ENCODE measurements around the gene CIAO2B. TPM values are rescaled to one million over a fixed set of nuclear protein-coding genes. Genes with fewer than 3 reads are reported as not detected.

Gene CIAO2B
- total RNA-seq, 1 donor from 2014 or later = 58.1 TPM

- TF ChIP-seq CTCF (IDR thresholded peaks at IDR 0.05; ENCODE audit: unreplicated experiment) = no peak
- H3K4me1 Mint-ChIP-seq (ENCODE audit: low read depth) = peaks cover 1% of the 10 kb centered on the region
- no peak overlapping the region for H3K27ac Mint-ChIP-seq
Observed at GRCh38 chr16:66885491-66885890, 48.7 kb downstream of the CIAO2B start.

GRCh38 chr16:66882702-66883101 is 51.5 kb downstream of the CIAO2B start:
- no peak for TF ChIP-seq CTCF (IDR thresholded peaks at IDR 0.05; ENCODE audit: unreplicated experiment)
- H3K4me1 Mint-ChIP-seq (ENCODE audit: low read depth) = peaks cover 6% of the 10 kb centered on the region
- H3K9me3 Mint-ChIP-seq (ENCODE audit: low read depth) = no peaks in the 10 kb centered on the region
- DNase-seq (ENCODE audit: low spot score, unreplicated experiment) = no peak
- peaks cover 12% of the 10 kb centered on the region for H3K27me3 Mint-ChIP-seq
- no peak overlapping the region for H3K4me3 Mint-ChIP-seq (ENCODE audit: low read depth)
- H3K27ac Mint-ChIP-seq = no peak overlapping the region
- H3K36me3 Mint-ChIP-seq (ENCODE audit: insufficient read depth) = peaks cover 4% of the 10 kb centered on the region

More at GRCh38 chr16:66885491-66885890, 48.7 kb downstream of the CIAO2B start:
- Mint-ChIP-seq H3K4me3 (ENCODE audit: low read depth) (no peak overlapping the region), H3K27me3 (no peaks in the 10 kb centered on the region), H3K9me3 (ENCODE audit: low read depth) (no peaks in the 10 kb centered on the region), H3K36me3 (ENCODE audit: insufficient read depth) (peaks cover 4% of the 10 kb centered on the region)
- no peak for DNase-seq (ENCODE audit: low spot score, unreplicated experiment)

Other genes with a start within 250 kb of the CIAO2B start
- 80.9 and 82.3 TPM in 2 replicates for gene CMTM4, start 237.7 kb downstream of the CIAO2B start, total RNA-seq
- 179 and 181 TPM in 2 replicates for gene DYNC1LI2, start 182.8 kb downstream of the CIAO2B start, total RNA-seq
- gene TERB1, start 132.8 kb downstream of the CIAO2B start, total RNA-seq = 0.29 TPM in 1 of 2 replicates, not detected in the other
- gene NAE1, start 103.4 kb downstream of the CIAO2B start, total RNA-seq = 114 and 117 TPM in 2 replicates
- not detected in 2 replicates for gene CA7, start 90.0 kb downstream of the CIAO2B start, total RNA-seq
- gene PDP2, start 53.9 kb downstream of the CIAO2B start, total RNA-seq = 17.0 and 20.0 TPM in 2 replicates
- gene CDH16, start 15.5 kb downstream of the CIAO2B start, total RNA-seq = not detected in 2 replicates
- gene RRAD, start 8.9 kb downstream of the CIAO2B start, total RNA-seq = 0.27 and 0.36 TPM in 2 replicates
- gene CES2, start 1.1 kb upstream of the CIAO2B start, total RNA-seq = 39.2 and 43.9 TPM in 2 replicates
- gene CES3, start 26.9 kb upstream of the CIAO2B start, total RNA-seq = 2.7 and 4.8 TPM in 2 replicates
- gene CES4A, start 54.2 kb upstream of the CIAO2B start, total RNA-seq = 4.6 and 5.2 TPM in 2 replicates
- gene CBFB, start 94.7 kb upstream of the CIAO2B start, total RNA-seq = 86.6 and 87.3 TPM in 2 replicates
- gene PHAF1, start 175.5 kb upstream of the CIAO2B start, total RNA-seq = 20.4 and 21.0 TPM in 2 replicates
- gene B3GNT9, start 216.6 kb upstream of the CIAO2B start, total RNA-seq = 5.1 TPM in 2 replicates
- 5.6 and 6.6 TPM in 2 replicates for gene TRADD, start 225.5 kb upstream of the CIAO2B start, total RNA-seq
- 1.7 and 2.1 TPM in 2 replicates for gene FBXL8, start 225.6 kb upstream of the CIAO2B start, total RNA-seq
- gene HSF4, start 230.3 kb upstream of the CIAO2B start, total RNA-seq = 2.2 and 6.8 TPM in 2 replicates
- gene NOL3, start 236.1 kb upstream of the CIAO2B start, total RNA-seq = 9.4 and 12.7 TPM in 2 replicates
- 137 and 145 TPM in 2 replicates for gene MATCAP1, start 249.6 kb upstream of the CIAO2B start, total RNA-seq